SJSA1 (cell line): ENCODE measurements around the gene PEMT. TPM values are rescaled to one million over a fixed set of nuclear protein-coding genes. Genes with fewer than 3 reads are reported as not detected.

Experiments used
- DNase-seq, 2 experiments: peaks; one replicate each; pipeline ENCODE4 v3.0.0-alpha.2; 2015 to 2020; ENCODE audit warnings: low spot score in 2 of 2, low read depth in 1 of 2
- H3K27ac ChIP-seq: fragments of 250-450 bp; sonication (Bioruptor Pico); 2 replicates; pipeline ENCODE4 v1.5.1; 2020; ENCODE audit warnings: mild to moderate bottlenecking, moderate library complexity
- H3K27me3 ChIP-seq: fragments of 250-450 bp; sonication (Bioruptor Pico); replicated peaks from 2 replicates; pipeline ENCODE4 v1.5.1; 2020; ENCODE audit warnings: mild to moderate bottlenecking, moderate library complexity
- H3K36me3 ChIP-seq: fragments of 250-450 bp; sonication (Bioruptor Pico); 2 replicates; pipeline ENCODE4 v1.5.1; 2020; ENCODE audit warnings: mild to moderate bottlenecking
- H3K4me1 ChIP-seq: fragments of 250-450 bp; sonication (Bioruptor Pico); replicated peaks from 2 replicates; pipeline ENCODE4 v1.6.1; 2021; ENCODE audit warnings: mild to moderate bottlenecking
- H3K4me3 ChIP-seq: fragments of 250-450 bp; sonication (Bioruptor Pico); 2 replicates; pipeline ENCODE4 v1.5.1; 2020; ENCODE audit warnings: mild to moderate bottlenecking
- H3K9me3 ChIP-seq: fragments of 250-450 bp; sonication (Bioruptor Pico); replicated peaks from 2 replicates; pipeline ENCODE4 v1.5.1; 2020; ENCODE audit warnings: mild to moderate bottlenecking
- total RNA-seq: library from RNA; depleted of rRNA; stranded (reverse); fragments of >200 nt; shearing (Covaris generic); gene quantifications from 2 replicates; pipeline ENCODE4 v1.2.3, GENCODE V29; 2014; rRNA removed

PEMT gene
- total RNA-seq, 1 experiment from 2014 or later: 49.2 TPM

DNA sequence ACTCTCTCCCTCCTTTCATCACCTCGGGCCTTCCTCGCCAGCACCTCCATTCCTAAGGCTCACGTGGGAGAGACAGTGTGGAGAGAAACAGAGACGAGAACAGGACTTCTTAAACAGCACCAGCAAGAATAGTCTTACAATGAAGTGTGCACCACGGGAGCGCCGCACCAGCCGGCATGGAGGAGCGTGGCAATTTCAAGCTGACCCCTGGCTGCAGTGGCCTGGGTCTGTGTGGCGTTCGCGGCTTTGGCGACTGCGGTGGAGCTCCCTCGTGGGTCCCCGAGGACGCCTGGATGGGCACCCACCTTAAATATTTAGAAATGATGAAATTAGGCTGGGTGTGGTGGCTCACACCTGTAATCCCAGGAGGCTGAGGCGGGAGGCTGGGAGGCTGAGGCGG lies 135.3 kb downstream of the PEMT start:
- Histone ChIP-seq H3K9me3 (no peaks in the 10 kb centered on the region), H3K4me3 (no peak overlapping the region), H3K27ac (no peak overlapping the region), H3K27me3 (no peaks in the 10 kb centered on the region; the same call in 1 of the 2 replicates), H3K36me3 (no peaks in the 10 kb centered on the region), H3K4me1 (peaks cover 3% of the 10 kb centered on the region; the same call in 1 of the 2 replicates)
- DNase-seq: no peak

Other genes starting within 250 kb of the PEMT start
- 8.6 and 13.1 TPM in 2 replicates for gene MED9, start 114.7 kb downstream of the PEMT start, total RNA-seq
- 0.28 and 1.3 TPM in 2 replicates for gene RASD1, start 95.3 kb downstream of the PEMT start, total RNA-seq
- gene RAI1, start 89.8 kb upstream of the PEMT start, total RNA-seq: 7.6 and 12.7 TPM in 2 replicates
- 17.2 and 32.7 TPM in 2 replicates for gene SREBF1, start 245.3 kb upstream of the PEMT start, total RNA-seq